RWPE2 (cell line): ENCODE measurements around the gene ATF4.

Experiments used
- ATAC-seq: fragments of 200-7000 bp; cut with Tn5 transposase; 3 replicates; pipeline ENCODE4 v1.9.1; 2021; ENCODE audit warnings: low read depth
- DNase-seq: peaks from one replicate; pipeline ENCODE4 v3.0.0-alpha.2; 2020; ENCODE audit warnings: low spot score
- H3K27ac ChIP-seq: fragments of 450-650 bp; 2 replicates; pipeline ENCODE4 v1.5.1; 2017; ENCODE audit warnings: mild to moderate bottlenecking; ENCODE audit not compliant: poor library complexity, severe bottlenecking
- H3K27me3 ChIP-seq: fragments of 250-450 bp; sonication (Bioruptor Pico); 2 replicates; pipeline ENCODE4 v1.5.1; 2021; ENCODE audit warnings: mild to moderate bottlenecking, moderate library complexity; ENCODE audit not compliant: insufficient read depth, poor library complexity, severe bottlenecking
- H3K36me3 ChIP-seq: fragments of 250-450 bp; sonication (Bioruptor Pico); 2 replicates; pipeline ENCODE4 v1.5.1; 2020; ENCODE audit warnings: low read depth, mild to moderate bottlenecking, moderate library complexity
- H3K4me1 ChIP-seq: fragments of 250-450 bp; sonication (Bioruptor Pico); 2 replicates; pipeline ENCODE4 v1.5.1; 2021; ENCODE audit warnings: mild to moderate bottlenecking, moderate library complexity; ENCODE audit not compliant: insufficient read depth, poor library complexity, severe bottlenecking
- H3K4me3 ChIP-seq: fragments of 250-450 bp; sonication (Bioruptor Pico); 2 replicates; pipeline ENCODE4 v1.5.1; 2021; ENCODE audit warnings: mild to moderate bottlenecking, moderate library complexity; ENCODE audit not compliant: severe bottlenecking
- H3K9me3 ChIP-seq: fragments of 250-450 bp; sonication (Bioruptor Pico); 2 replicates; pipeline ENCODE4 v1.5.1; 2021; ENCODE audit warnings: mild to moderate bottlenecking, moderate library complexity; ENCODE audit not compliant: severe bottlenecking
- TF ChIP-seq, protein P1 (sequence below): fragments of 450-650 bp; IDR thresholded peaks from one replicate; pipeline ENCODE4 v1.5.1; 2017; ENCODE audit warnings: mild to moderate bottlenecking, moderate library complexity; ENCODE audit not compliant: poor library complexity, severe bottlenecking

ATF4 gene, protein sequence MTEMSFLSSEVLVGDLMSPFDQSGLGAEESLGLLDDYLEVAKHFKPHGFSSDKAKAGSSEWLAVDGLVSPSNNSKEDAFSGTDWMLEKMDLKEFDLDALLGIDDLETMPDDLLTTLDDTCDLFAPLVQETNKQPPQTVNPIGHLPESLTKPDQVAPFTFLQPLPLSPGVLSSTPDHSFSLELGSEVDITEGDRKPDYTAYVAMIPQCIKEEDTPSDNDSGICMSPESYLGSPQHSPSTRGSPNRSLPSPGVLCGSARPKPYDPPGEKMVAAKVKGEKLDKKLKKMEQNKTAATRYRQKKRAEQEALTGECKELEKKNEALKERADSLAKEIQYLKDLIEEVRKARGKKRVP

DNA sequence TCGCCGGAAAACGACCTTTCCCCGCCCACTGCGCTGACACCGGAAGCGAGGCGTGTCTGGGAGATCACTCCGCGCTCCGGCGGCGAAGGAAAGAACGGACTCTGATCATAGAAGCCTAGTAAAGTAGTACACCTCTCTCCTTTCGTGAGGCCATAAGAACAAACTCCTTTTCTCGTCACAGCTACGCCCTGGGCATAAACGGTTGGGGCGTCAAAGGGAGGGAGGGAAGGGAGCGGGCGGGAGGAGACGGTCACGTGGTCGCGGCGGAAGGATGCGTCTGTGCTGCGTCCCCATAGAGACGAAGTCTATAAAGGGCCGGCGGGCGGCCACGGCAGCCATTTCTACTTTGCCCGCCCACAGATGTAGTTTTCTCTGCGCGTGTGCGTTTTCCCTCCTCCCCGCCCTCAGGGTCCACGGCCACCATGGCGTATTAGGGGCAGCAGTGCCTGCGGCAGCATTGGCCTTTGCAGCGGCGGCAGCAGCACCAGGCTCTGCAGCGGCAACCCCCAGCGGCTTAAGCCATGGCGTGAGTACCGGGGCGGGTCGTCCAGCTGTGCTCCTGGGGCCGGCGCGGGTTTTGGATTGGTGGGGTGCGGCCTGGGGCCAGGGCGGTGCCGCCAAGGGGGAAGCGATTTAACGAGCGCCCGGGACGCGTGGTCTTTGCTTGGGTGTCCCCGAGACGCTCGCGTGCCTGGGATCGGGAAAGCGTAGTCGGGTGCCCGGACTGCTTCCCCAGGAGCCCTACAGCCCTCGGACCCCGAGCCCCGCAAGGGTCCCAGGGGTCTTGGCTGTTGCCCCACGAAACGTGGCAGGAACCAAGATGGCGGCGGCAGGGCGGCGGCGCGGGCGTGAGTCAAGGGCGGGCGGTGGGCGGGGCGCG lies at the start of gene ATF4:
Gene ATF4, plus strand, starts transcription at position 337 of the 880 bp plus-strand sequence. CDS start 884 bp downstream, outside the sequence.
- no peaks in the 10 kb centered on the region for H3K9me3 ChIP-seq
- H3K36me3 ChIP-seq, result peaks cover 47% of the 10 kb centered on the region
- TF ChIP-seq, protein P1, sequence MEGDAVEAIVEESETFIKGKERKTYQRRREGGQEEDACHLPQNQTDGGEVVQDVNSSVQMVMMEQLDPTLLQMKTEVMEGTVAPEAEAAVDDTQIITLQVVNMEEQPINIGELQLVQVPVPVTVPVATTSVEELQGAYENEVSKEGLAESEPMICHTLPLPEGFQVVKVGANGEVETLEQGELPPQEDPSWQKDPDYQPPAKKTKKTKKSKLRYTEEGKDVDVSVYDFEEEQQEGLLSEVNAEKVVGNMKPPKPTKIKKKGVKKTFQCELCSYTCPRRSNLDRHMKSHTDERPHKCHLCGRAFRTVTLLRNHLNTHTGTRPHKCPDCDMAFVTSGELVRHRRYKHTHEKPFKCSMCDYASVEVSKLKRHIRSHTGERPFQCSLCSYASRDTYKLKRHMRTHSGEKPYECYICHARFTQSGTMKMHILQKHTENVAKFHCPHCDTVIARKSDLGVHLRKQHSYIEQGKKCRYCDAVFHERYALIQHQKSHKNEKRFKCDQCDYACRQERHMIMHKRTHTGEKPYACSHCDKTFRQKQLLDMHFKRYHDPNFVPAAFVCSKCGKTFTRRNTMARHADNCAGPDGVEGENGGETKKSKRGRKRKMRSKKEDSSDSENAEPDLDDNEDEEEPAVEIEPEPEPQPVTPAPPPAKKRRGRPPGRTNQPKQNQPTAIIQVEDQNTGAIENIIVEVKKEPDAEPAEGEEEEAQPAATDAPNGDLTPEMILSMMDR, result no peak
- H3K27ac ChIP-seq, result peak within 1 kb of the TSS; percentile 96
- H3K4me1 ChIP-seq, result no peaks in the 10 kb centered on the region
- peak within 1 kb of the TSS; percentile 99 for H3K4me3 ChIP-seq
- DNase-seq, result no peak
- no peaks in the 10 kb centered on the region for H3K27me3 ChIP-seq
- ATAC-seq, result peak; percentile 7; the same call in 1 of the 3 replicates

DNA sequence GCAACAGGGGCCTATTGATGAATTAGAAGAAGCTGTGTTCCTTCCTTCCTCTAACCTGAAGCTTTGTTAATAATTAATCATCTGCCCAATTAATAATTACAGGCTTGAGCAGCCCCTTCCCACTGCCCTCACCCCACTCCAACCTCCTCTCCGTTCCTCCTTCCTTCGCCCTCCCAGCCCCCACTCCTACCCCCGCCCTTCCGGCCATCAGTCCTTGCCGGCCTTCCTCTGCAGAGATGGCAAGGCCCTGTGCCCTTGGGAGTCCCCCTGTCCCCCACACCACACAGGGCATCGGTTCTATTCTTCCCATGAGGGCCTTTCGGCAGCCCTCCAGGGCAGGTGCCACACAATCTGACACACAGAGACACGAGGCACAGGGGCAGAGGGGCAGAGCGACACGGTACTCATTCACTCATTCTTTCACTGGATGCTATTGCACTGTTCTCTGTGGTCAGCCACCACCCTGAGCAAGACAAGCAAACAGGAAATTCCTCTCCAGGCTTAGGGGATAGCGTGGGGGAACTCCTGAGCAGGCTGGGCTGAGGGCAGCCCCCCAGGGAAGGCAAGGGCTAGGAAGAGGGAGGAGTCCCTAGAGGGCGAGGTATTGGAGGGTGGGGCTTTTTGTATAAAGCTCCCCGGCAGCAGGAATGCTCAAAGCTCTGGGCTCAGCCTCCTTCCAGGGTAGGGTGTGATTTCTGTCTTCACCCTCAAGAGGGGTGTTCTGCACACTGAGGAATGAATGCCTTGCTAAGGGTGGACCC lies 48.8 kb upstream of the ATF4 start:
- DNase-seq (no peak), ATAC-seq (peak; percentile 27; the same call in 2 of the 3 replicates)
- TF ChIP-seq, protein P1, result no peak
- Histone ChIP-seq H3K27ac (no peak overlapping the region), H3K36me3 (no peaks in the 10 kb centered on the region), H3K9me3 (no peaks in the 10 kb centered on the region), H3K27me3 (no peaks in the 10 kb centered on the region), H3K4me3 (no peak overlapping the region), H3K4me1 (no peaks in the 10 kb centered on the region)

DNA sequence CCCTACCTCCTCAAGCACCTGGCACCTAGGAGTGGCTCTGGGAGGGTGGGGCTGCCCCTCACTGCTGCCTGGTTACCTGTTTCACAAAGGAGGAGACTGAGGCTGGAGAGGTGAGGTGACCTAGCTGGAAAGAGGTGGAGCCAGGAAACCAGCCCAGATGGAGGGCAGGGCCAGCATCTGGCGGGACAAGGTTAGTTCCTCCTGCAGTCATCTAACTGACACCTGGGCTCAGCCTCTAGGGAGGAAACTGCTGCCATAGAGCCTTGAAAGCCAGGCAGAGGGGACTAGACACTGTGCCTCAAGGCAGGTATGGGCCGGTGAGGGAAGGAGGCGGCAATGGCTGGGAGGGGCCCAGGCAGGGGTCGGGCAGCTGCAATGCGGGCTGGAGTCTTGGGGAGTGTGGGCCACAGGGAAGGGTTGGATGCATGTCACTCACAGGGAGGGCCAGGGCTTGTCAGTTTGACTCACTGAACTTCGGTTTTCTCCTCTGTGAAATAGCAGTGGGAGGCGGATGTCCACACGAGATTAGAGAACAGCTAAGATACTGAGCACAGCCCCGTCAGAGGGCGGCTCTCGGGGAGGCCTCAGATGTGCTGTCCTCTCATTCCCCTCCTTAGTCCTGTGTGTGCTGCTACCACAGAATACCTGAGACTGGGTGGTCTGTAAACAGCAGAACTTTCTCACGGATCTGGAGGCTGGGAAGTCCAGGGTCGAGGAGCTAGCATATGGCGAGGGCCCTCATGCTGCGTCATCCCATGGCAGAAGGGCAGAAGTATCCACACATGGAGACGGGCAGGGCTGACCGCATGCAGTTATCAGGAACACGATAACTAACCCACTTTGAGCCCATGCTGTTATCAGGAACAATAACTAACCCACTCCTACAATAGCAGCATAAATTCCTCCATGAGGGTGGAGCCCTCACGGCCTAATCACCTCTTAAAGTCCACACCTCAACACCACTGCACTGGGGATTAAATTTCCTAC lies 47.5 kb upstream of the ATF4 start:
- Histone ChIP-seq H3K4me3 (no peak overlapping the region), H3K9me3 (no peaks in the 10 kb centered on the region), H3K36me3 (no peaks in the 10 kb centered on the region), H3K27ac (no peak overlapping the region), H3K4me1 (no peaks in the 10 kb centered on the region), H3K27me3 (no peaks in the 10 kb centered on the region)
- DNase-seq (no peak), ATAC-seq (no peak)
- TF ChIP-seq, protein P1, result no peak

DNA sequence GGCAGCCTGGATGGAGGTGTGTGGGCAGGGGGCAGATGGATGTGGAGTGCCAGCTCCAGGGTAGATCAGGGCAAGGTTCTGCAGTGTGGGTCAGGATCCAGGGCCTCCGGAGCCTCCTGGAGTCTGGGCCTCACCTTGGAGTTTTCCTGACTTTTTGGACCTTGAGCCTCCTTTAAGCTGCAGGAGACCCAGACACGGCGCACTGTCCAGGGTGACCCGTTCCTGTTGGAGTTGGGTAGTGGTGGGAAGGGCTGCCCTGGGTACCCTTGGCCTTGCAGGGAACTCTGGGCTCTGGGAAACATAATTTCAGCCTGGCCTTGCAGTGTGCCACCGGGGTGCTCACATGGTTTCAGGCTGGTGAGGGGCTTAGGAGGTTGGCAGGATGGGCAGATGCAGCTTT lies 46.5 kb upstream of the ATF4 start:
- H3K9me3 ChIP-seq, result no peaks in the 10 kb centered on the region
- no peaks in the 10 kb centered on the region for H3K36me3 ChIP-seq
- H3K27me3 ChIP-seq, result no peaks in the 10 kb centered on the region
- no peaks in the 10 kb centered on the region for H3K4me1 ChIP-seq
- DNase-seq, result no peak
- no peak overlapping the region for H3K4me3 ChIP-seq
- H3K27ac ChIP-seq, result no peak overlapping the region
- TF ChIP-seq, protein P1, result no peak
- no peak for ATAC-seq
